HG03565 (cell line): ENCODE results near the gene CYSLTR2.
"Not testable (repeated sequence)": the region's sequence is repeated elsewhere in the genome, so short reads cannot be mapped to it uniquely, and the experiment has no call there.

Experiments used
- ATAC-seq: cut with Tn5 transposase; IDR thresholded peaks from one replicate; pipeline ENCODE4 v1.9.1; 2021; ENCODE audit warnings: mild to moderate bottlenecking, moderate library complexity; ENCODE audit not compliant: unreplicated experiment

Gene CYSLTR2

DNA sequence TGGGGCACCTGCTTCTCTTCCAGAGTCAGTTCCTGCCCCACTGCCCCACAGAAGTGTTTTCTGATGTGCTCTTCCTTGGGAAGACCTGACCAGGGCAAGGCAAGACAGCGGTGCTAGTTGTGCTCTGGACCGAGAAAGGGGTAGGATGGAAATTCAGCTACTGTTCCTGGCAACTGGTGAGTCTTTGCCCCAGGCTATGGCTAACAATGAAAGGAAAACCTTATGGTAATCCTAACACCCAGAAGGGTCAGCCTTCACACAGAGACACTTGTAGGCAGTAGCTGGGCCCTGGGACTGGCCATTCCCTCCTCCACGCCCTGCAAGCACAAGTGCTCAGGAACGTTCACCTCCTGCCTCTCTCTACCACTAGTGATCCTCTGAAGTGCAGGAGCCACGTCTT is 9.6 kb upstream of the CYSLTR2 start:
- no peak for ATAC-seq

DNA sequence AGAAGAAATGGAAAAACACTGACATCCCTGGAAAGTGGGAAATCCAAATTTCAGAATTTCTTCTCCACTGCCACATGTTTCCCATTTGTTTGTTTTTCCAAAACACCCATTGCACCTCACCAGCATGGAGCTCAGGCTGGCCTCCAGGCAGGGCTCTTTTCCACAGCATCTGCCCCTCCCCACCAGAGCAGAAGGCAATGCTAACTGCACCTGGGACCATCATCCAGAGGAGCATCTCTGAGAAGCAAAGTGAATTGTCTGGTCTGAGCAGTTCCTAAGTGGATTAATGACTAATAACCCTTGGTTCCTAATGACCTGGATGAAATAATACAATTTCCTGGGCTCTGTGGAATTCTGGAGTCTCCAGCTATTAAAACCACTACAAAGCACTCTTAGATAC is 8.8 kb upstream of the CYSLTR2 start:
- no peak for ATAC-seq

DNA sequence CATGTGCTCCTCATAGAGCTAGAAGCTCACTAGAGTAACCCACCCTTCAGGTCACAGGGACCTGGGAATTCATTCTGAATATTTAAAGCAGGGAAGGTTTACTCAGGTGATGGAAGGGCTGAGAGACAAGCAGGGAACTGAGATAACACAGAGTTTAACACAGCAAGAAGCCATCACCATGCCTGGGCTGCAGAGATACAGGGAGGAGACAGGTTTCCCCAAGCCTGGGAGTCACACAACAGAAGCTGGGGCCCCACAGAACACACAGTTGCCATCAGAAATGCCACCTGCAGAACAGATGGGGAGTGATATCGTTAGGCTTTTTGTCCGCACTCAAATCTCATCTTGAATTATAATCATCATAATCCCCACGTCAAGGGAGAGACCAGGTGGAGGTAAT is 7.9 kb upstream of the CYSLTR2 start:
- no peak for ATAC-seq

DNA sequence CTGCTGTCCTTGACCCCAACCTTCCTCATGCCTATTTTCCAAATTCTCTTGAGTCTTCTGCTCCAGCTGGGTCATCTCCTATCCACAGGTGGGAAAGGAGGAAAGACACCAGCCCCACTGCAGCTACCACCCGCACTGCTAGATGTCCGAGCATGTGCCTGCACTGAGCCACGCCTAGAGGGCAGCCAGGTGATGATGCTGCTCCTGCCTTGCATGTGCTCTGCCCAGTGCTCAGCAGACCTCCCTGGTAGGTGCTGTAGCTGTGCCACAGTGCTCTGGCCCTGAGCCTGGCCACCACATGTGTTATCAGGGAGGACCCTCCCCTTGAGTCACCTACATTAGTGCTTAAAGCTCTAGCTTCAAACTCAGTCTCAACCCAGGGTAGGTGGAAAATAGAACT is 6.9 kb upstream of the CYSLTR2 start:
- no peak for ATAC-seq

DNA sequence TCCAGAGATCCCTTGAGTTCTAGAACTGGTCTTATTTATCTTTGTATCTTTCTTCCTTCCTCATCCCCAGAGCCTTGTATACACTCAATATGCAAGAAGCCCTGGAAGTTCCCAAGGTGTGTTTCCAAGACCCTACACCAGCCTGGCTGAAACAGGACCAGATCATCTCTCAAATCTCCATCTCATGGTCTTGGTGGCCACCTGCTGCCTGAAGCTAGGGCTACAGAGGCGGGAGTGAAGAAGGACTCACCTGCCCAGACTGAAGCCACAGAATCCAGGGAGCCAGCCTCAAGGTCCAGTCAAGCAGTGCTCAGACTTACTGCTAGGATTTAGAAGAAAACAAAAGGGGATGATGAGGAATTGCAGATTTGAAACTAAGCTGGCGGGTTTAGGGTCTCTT is 6.1 kb upstream of the CYSLTR2 start:
- ATAC-seq = no peak

DNA sequence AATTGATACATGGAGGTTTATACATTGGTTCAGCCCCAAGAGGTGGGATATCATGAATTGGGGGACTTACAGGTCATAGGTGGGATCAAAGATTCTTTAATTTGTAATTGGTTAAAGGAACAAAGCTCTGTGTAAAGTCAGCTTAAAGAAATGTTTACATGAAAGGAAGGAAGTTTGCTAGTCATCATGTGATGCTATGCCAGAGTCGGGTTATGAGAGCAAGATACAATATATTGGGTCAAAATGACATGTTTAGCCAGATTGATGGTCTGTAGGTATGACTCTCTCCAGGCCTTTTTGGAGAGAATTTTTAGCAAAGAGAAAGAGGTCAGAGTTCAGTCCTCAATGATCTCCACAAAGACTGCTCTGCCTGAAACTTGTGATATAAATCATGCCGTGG is 5.3 kb upstream of the CYSLTR2 start:
- no peak for ATAC-seq

DNA sequence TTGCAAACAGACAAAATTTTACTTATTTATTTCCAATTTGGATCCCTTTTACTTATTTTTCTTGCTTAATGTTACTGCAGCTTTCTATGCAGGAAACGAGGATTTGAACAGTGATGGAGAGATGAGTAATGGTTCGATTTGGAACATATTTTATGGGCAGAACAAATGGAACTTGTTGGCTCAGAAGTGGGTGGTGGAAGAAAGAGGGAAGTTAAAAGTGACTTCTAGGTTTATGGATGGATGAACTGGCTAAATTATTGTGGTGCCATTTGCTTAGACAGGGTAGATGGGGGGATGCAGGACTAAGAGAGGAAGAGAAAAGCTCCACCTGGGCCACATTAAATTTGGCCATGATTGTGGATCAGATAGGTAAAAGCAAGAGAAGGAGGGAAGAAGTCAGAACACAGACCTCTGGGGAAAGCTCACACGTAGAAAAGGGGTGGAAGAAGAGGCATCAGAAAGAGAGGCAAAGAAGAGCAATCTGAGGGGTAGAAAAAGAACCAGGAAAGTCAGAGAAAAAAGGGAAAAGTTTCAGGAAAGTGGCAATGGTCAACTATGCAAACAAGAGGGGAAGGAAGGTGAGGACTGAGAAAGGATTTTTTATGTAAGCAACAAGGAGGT is 768 bp upstream of the CYSLTR2 start:
- no peak for ATAC-seq

DNA sequence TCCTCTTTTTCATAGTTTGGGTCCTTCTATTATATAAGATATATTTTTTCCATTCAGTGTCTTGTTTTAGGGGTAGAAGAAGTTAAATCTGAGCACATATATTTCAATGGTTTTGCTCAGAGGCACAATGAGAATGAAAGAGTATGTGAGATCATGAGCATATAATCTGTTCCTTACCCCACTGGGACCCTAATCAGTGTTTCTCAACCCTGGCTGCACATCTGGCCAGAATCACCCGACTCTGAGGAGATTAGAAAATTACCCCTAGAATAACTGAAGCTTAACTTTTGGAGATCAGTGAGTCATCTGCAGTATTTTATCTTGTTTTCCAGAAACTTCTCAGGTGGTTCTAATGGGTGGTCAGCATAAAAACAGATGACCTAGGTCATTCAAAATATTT is 782 bp downstream of the CYSLTR2 start:
- ATAC-seq = no peak

DNA sequence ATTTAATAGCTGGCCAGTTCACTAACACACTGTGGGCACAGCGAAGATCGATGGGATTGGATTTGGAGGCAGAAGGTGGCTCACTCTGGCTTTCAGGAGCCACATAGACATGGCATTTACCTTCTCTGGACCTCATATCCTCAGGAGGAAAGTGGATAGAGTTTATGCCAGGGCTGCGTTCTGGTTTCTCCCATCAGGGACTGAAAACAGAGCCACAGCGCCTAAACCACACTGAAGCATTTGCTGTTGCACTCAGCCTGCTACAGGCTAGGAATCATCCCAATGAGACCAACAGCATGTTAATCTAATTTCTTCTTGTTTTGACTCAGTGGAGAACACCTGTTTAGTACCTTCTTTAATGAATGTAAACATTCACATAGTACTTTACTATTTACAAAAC is 1.6 kb downstream of the CYSLTR2 start:
- no peak for ATAC-seq

DNA sequence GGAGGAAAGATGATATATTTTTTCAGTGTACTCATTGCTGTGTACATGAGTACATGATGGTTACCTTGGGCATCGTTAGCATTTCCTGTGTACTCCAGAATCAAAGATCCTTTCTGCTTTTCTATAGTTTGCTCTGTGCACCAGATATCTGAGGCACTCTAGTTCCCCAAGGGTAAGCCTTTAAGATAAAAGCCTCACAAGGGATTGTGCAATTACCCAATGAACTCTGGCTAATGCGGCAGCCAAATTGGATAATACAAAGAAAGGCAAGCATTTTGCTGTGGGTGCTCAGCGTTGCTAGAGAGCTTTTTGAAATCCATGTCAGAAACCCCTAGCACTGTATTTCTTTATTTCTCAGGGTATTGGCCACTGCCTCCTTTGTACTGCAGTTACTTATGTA is 2.9 kb downstream of the CYSLTR2 start:
- ATAC-seq = no peak

DNA sequence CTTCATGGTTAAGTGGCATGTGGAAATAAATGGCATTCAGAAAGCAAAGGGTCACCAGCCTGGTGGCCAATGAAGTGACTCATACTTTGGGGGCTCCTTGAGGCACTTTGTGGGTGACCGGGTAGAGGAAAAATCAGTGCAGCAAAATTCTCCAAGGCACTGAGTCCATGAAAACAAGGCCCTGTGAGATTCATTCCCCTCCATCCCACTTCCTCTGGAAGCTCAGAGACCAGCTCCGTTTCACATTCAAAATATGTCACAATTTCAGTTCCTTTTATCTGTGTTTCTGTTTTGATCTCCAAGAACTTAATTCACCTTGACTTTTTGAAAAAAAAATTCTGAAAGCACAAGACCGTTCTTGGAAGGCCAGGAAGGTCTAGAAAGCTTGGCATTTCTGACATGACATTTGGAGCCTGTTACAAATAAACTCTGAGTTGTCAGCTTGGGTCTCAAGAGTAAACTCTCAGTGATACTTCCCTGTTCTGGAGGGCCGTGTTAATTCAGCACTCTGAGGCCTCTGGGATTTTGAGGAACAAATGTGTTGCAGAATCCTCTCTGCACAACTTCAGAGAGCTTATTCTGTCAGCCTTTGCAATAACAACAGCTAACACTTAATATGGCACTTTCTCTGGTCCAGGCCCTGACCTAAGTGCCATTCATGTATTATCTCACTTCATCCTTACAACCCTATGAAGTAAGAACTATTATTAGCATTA is 6.8 kb downstream of the CYSLTR2 start:
- no peak for ATAC-seq

DNA sequence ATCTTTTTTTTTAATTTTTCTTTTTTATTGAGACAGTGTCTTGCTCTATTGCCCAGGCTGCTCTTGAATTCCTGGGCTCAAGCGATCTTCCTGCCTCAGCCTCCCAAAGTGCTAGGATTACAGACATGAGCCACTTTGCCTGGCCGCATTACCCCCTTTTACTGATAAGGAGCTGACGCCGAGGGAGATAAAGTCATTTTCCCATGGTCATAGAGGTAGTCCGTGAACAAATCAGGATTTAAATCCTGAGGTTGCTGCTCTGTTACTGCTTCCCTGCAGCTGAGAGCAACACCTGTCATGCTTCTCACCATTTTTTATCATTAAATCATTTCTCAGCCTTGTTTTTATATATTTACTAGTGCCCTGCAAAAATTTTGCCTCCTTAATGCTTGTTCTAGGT is 7.4 kb downstream of the CYSLTR2 start:
- no peak for ATAC-seq

DNA sequence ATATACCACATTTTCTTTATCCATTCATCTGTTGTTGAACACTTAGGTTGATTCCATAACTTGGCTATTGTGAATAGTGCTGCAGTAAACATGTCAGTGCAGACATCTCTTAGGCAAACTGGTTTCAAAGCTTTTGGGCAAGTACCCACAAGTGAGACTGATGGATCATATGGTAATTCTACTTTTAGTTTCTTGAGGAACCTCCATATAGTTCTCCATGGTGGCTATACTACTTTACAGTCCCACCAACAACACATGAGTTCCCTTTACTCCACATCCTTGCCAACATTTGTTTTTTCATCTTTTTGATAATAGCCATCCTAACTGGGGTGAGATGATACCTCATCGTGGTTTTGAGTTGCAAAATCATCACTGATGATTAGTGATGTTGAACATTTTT is 8.5 kb downstream of the CYSLTR2 start:
- no peak for ATAC-seq

DNA sequence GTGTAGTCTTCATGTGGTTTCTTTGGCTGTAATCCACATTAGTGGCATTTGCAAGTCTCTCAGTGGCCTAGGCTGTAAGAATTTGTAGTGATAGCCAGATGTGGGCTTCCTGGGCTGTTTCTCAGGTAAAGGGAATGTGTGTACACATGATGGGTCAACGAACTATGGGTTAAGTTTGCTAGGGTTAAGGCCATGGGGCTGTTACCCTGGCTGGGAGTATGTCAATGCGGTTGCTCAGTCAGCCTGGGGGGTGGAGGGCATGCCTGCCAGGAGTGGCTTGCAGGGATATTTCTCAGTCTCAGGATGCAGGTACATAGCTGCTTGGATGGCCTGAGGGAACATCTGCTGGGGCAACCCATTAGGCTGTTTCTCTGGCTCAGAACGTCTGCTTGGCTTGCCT is 13.4 kb downstream of the CYSLTR2 start:
- ATAC-seq = no peak

DNA sequence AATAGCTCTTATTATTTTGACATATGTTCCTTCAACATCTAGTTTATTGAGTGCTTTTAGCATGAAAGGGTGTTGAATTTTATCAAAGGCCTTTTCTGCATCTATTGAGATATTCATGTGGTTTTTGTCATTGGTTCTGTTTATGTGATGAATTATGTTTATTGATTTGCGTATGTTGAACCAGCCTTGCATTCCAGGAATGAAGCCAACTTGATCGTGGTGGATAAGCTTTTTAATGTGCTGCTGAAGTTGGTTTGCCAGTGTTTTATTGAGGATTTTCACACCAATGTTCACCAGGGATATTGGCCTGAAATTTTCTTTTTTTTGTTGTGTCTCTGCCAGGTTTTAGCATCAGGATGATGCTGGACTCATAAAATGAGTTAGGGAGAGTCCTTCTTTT is 17.7 kb downstream of the CYSLTR2 start:
- ATAC-seq = not testable (repeated sequence)

DNA sequence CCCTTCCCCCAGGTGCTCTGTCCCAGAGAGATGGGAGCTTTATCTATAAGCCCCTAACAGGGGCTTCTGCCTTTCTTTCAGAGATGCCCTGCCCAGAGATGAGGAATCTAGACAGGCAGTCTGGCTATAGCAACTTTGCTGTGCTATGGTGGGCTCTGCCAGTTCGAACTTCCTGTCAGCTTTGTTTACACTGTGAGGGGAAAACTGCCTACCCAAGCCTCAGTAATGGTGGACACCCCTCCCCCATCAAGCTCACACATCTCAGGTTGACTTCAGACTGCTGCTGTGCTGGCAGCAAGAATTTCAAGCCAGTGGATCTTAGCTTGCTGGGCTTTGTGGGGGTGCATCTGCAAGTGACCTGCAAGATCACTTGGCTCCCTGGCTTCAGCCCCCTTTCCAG is 21.5 kb downstream of the CYSLTR2 start:
- ATAC-seq = no peak

DNA sequence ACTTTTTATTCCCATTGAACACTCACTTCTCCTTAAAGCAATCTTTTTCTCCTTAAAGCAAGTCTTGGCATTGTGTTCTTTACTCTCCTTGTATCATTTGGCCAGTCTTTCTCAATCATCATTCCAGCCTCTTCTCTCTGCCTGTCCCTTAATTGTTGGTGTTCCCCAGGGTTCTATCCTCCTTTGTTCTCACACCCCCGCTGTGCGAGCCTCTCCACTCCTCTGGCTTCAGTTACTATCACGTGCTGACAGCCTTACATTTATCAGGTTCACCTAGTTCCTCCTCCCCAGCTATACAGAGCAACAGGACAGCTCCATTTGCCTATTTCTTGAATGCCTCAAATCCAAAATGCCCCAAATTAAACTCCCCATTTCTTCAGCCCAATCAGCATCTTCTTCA is 24.6 kb downstream of the CYSLTR2 start:
- ATAC-seq = no peak

DNA sequence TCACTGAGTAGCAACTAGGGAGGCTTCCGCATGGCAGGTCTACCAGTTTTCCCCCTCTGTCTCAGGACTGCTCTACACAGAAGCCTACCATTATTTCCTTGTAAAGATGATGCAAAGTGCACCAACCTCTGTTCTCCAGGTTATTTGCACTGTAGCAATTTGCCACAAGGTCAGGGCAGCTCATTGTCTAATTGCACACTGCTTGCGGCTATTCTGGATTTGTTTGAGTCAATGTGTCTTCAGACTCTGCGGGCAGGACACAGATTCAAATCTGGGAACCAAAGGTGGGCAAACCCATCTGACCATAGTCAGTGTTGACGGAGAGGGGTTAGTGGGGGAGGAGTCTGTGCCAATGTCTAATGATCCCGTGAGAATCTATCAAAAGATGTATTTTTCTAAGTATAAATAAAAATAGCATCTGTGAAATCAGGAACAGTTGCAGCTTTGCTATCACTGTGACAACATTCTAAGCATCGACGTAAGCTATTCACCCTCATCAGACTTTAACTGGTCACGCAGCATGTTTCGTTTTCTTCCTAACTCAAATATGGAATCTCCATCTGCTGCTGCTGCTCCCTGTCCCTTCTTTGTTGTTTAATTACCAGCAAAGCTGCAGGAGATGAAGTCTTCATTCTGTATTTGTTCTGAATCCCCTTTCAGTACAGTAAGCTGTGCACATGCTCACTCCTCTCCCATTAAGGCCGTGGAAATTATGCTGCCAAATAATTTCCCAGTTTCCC is 26.4 kb downstream of the CYSLTR2 start:
- ATAC-seq = no peak

DNA sequence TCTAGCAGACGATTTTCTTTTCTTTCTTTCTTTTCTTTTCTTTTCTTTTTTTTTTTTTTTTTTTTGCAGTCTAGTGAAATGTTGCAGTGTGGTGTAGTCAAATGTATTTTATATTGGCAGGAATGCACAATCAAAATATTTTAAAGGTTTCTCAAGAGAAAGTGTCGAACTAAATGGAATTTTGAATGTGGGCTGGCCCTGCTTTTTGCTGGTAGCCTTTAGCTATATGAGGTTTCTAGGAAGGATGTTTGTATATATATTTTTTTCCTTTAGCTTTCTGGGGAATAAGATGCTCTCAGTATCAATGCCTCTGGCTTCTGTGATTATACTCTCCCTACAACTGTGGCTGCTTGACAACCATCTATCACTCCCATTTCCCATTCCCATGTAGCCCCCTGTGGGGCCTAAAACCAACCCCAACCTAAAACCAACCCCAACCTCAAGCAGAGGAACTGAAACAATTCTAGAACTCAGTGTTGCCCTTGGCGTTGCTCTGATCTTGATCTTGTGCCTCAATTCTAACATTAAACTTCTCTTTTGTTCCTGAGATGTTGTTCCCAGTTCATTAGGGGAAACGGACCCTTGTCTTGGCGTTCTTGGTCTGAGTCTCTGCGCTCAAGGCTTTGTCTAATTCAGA is 27.1 kb downstream of the CYSLTR2 start:
- no peak for ATAC-seq

DNA sequence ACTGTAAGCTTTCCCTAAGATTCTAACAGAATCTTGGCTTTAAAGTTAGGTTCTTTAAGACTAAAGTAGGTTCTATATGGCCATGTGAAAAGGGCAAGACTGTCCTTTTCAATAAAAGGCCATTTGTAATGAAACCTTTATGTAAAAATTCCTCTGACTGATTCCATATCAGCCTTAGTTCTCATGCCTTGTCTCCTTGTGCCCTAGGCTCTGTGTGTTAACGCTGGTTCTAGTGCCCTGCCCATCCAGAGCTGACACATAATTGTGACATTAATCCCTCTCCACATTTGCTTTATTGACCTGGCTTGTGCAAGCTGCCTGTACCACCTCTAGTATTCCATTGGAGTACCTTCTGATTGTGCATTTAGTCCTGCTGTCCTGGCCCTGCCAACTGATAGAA is 28.2 kb downstream of the CYSLTR2 start:
- no peak for ATAC-seq

DNA sequence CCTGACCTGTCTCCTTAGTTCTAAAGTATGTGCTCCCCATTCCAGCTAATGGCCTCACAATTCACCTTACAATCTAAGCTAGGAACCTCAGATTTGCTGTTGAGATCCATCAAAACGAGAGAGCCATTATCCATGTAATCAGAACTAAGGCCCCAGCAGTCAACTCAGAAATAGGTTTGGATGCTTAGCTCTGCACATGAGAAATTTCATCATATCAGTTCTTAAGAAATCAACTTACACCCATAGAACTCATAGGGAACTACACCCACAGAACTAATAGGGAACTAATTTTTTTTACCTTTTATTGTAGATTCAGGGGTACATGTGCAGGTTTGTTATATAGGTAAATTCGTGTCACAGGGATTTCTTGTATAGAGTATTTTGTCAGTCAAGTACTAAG is 28.7 kb downstream of the CYSLTR2 start:
- ATAC-seq = no peak
